ENCODE data around the gene PANK3. TPM values are rescaled to one million over a fixed set of nuclear protein-coding genes. Genes with fewer than 3 reads are reported as not detected.

Gene PANK3
- total and polyA plus RNA-seq, 9 of the 15 experiments (the other 6 are each of a cell fraction or from before 2014, with no cell fraction given), result 5.9 to 50.4 (median 29.7) TPM

- peak; percentile 49; the same call in 1 of the 2 replicates for TF ChIP-seq ZFX (CRISPR knock-in tag; IDR thresholded peaks at IDR 0.05)
- no peak for TF ChIP-seq TFE3 (CRISPR knock-in tag; IDR thresholded peaks at IDR 0.05)
- no peak for TF ChIP-seq CREB3L1 (IDR thresholded peaks at IDR 0.05; ENCODE audit: borderline replicate concordance, low read depth)
- TF ChIP-seq C11orf30 (IDR thresholded peaks at IDR 0.05; ENCODE audit: low read depth), result no peak
- no peak for TF ChIP-seq HNRNPUL1 (IDR thresholded peaks at IDR 0.05; ENCODE audit: low read length)
- 0 out of 2 replicates have a peak, but pooled peaks have one; percentile 21 for TF ChIP-seq NCOR1 (IDR thresholded peaks at IDR 0.05)
- 0 out of 2 replicates have a peak, but pooled peaks have one; percentile 32 for TF ChIP-seq JUND (IDR thresholded peaks at IDR 0.05; ENCODE audit: borderline replicate concordance, low read depth, low read length)
- TF ChIP-seq JUND (tag; IDR thresholded peaks at IDR 0.05; ENCODE audit: borderline replicate concordance, low read depth, low read length), result no peak
- TF ChIP-seq ATF7 (IDR thresholded peaks at IDR 0.05), result peak; percentile 87
- peak; percentile 39; the same call in 1 of the 2 replicates for TF ChIP-seq EP300 (IDR thresholded peaks at IDR 0.05; ENCODE audit: low read length)
- TF ChIP-seq SMARCA4 (IDR thresholded peaks at IDR 0.05), result peak; percentile 43; the same call in 1 of the 2 replicates
- TF ChIP-seq FOXM1 (IDR thresholded peaks at IDR 0.05; ENCODE audit: low read depth), result 0 out of 2 replicates have a peak, but pooled peaks have one; percentile 16
- TF ChIP-seq FOXM1 (CRISPR knock-in tag; IDR thresholded peaks at IDR 0.05; ENCODE audit: low read depth), result no peak
- 0 out of 4 replicates have a peak, but pooled peaks of 1 of the 2 experiments have one; percentile 26 for TF ChIP-seq ARNT (IDR thresholded peaks at IDR 0.05)
- peak; percentile 68 for TF ChIP-seq CBFA2T3 (IDR thresholded peaks at IDR 0.05)
- no peak for TF ChIP-seq ATF1 (CRISPR knock-in tag; IDR thresholded peaks at IDR 0.05)
- TF ChIP-seq ATF1 (tag; IDR thresholded peaks at IDR 0.05), result peak; percentile 41; the same call in 1 of the 2 replicates
- TF ChIP-seq EHMT2 (IDR thresholded peaks at IDR 0.05), result 0 out of 2 replicates have a peak, but pooled peaks have one; percentile 22
- TF ChIP-seq ADNP (tag; IDR thresholded peaks at IDR 0.05), result 0 out of 2 replicates have a peak, but pooled peaks have one; percentile 20
- TF ChIP-seq BHLHE40 (IDR thresholded peaks at IDR 0.05; ENCODE audit: low read length), result peak; percentile 16; the same call in 1 of the 2 replicates
- TF ChIP-seq ILF3 (IDR thresholded peaks at IDR 0.05; ENCODE audit: borderline replicate concordance), result no peak
- peak; percentile 71 for TF ChIP-seq TCF3 (CRISPR knock-in tag; IDR thresholded peaks at IDR 0.05)
- TF ChIP-seq DPF2 (IDR thresholded peaks at IDR 0.05), result peak; percentile 55; the same call in 1 of the 2 replicates
- TF ChIP-seq CBX3 (IDR thresholded peaks at IDR 0.05; ENCODE audit: borderline replicate concordance in 1 of 2, low read length in 2 of 2), result 0 out of 3 replicates have a peak, but pooled peaks of 1 of the 2 experiments have one; percentile 41
- TF ChIP-seq ZNF79 (CRISPR knock-in tag; IDR thresholded peaks at IDR 0.05; ENCODE audit: low read depth), result no peak
These were observed 8.5 kb downstream of the PANK3 start (continued) for GRCh38 chr5:168570490-168571328.

Measured in K562 (cell line).